Fibroblast of villous mesenchyme (primary cell): Measurements from ENCODE around the gene SERPINA6. TPM values are rescaled to one million over a fixed set of nuclear protein-coding genes. Genes with fewer than 3 reads are reported as not detected.
A peak's percentile ranks its signal among the peaks of the same experiment; 100 is the strongest.

Source experiments
- DNase-seq: peaks from one replicate; pipeline ENCODE4 v3.0.0-alpha.2; 2010; ENCODE audit warnings: low read depth
- H3K4me3 ChIP-seq: 2 replicates; pipeline ENCODE4 v1.5.1; 2011; ENCODE audit warnings: low read depth, mild to moderate bottlenecking, low read length
- CTCF ChIP-seq: IDR thresholded peaks from 2 replicates; pipeline ENCODE4 v1.5.1; 2012; ENCODE audit warnings: low read depth, mild to moderate bottlenecking, low read length; ENCODE audit not compliant: insufficient read depth
- total RNA-seq: library from RNA; depleted of rRNA; stranded (reverse); fragments of >200 nt; gene quantifications from 2 replicates; pipeline ENCODE4 v1.2.3, GENCODE V29; 2012

The SERPINA6 gene
- total RNA-seq, 1 donor = not detected

GRCh38 chr14:94362614-94363133, 39.5 kb upstream of the SERPINA6 start:
- DNase-seq = no peak
- no peak overlapping the region for H3K4me3 ChIP-seq
- no peak for TF ChIP-seq CTCF

DNA sequence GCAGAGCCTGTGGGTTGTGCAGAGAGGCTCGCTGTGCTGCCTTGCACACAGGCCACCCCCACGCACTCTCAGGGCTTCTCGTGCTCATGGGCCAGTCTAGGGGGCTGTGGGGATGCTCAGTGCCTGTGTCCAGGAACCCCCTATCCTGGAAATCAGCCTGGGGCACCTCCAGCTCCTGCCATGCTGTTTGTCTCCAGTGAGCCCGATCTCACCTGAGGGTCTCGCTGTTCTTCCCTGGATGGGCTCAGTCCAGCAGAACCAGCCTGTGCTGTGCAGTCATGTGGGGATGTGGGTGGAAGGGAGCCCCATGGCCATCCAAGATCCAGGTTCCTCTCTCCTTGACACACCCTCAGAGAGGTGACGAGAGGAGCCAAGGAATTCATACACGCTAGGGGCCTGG, 38.5 kb upstream of the SERPINA6 start:
- H3K4me3 ChIP-seq = no peak overlapping the region
- no peak for TF ChIP-seq CTCF
- no peak for DNase-seq

DNA sequence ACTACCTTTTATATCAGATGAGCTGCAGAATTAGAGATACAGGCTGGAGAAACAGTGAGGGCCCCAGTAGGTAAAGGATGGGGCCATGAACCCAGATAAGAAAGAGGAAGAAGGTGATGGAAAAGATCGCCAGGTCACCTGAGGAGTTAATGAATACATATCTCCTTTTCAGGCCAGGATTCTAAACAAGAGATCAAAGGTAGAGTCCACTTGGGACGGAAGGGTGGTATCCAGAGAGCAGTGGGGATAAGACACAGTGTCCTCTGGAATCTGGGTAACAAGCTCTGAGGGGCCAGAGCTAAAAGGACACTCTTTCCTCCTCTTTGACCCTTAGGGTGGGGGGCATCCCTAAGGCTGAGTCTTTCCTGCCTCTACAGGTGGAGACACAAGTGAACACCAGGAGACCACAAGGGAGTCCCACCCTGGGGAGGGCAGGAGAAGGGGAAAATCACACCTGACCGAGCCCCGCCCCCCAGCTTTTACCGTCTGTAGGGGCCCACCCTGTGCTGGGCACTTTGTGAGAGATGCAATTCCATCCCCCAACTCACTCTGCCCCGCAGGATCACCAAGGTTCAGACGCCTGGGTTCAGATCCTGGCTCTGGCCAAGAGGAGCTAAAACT, 37.9 kb upstream of the SERPINA6 start:
- no peak for DNase-seq
- no peak overlapping the region for H3K4me3 ChIP-seq
- no peak for TF ChIP-seq CTCF

DNA sequence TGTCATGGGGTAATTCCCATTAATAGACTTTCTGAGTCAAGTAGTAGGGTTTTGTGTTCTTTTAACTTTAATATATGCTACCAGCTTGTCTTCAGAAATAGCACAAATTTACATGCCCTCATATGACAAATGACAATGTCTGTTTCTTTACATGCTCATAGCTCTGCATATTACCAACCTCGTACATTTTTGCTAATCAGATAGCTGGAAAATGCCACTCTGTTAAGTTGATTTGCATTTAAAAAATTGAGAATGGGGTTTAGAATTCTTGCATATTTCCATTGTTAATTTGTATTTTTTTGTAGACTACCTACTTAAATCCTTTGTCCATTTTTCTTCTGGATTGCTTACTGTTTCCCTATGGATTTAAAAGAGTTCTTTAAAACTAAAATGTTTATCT, 34.0 kb upstream of the SERPINA6 start:
- no peak overlapping the region for H3K4me3 ChIP-seq
- DNase-seq = no peak
- TF ChIP-seq CTCF = no peak

- H3K4me3 ChIP-seq = no peak overlapping the region
- TF ChIP-seq CTCF = no peak
- DNase-seq = no peak
These were observed 33.4 kb upstream of the SERPINA6 start for GRCh38 chr14:94356379-94357056.

- peak; percentile 48 for TF ChIP-seq CTCF
- peak; percentile 56 for DNase-seq
- H3K4me3 ChIP-seq = no peak overlapping the region
These were observed 32.2 kb upstream of the SERPINA6 start for GRCh38 chr14:94355191-94355794.
